Endodermal cell (in vitro differentiated cells): Measurements from ENCODE around the gene KCTD6. TPM values are rescaled to one million over a fixed set of nuclear protein-coding genes. Genes with fewer than 3 reads are reported as not detected.

Experiments
- DNase-seq: peaks from one replicate; pipeline ENCODE4 v3.0.0-alpha.2; 2017
- H3K27ac ChIP-seq: 2 replicates; pipeline ENCODE4 v1.5.1; 2013; ENCODE audit warnings: mild to moderate bottlenecking, low read depth, low read length, moderate library complexity
- H3K27me3 ChIP-seq: 2 replicates; pipeline ENCODE4 v1.6.1; 2013; ENCODE audit warnings: mild to moderate bottlenecking, low read length, moderate library complexity; ENCODE audit not compliant: insufficient read depth, control insufficient read depth, poor library complexity, severe bottlenecking
- H3K36me3 ChIP-seq: 2 replicates; pipeline ENCODE4 v1.7.0; 2013; ENCODE audit warnings: mild to moderate bottlenecking, low read length, moderate library complexity; ENCODE audit not compliant: control insufficient read depth, insufficient read depth
- H3K4me1 ChIP-seq: one replicate; pipeline ENCODE4 v1.7.0; 2013; ENCODE audit warnings: low read length; ENCODE audit not compliant: control insufficient read depth, insufficient read depth
- H3K4me3 ChIP-seq: 2 replicates; pipeline ENCODE4 v1.5.1; 2013; ENCODE audit warnings: mild to moderate bottlenecking, low read length, moderate library complexity
- H3K9ac ChIP-seq: 2 replicates; pipeline ENCODE4 v1.6.1; 2013; ENCODE audit warnings: mild to moderate bottlenecking, low read length, moderate library complexity; ENCODE audit not compliant: poor library complexity, severe bottlenecking; ENCODE audit errors: extremely low read depth
- H3K9me3 ChIP-seq: 2 replicates; pipeline ENCODE4 v1.6.1; 2013; ENCODE audit warnings: mild to moderate bottlenecking, low read length, moderate library complexity; ENCODE audit not compliant: control insufficient read depth
- H3K27ac Mint-ChIP-seq: 2 replicates; pipeline ENCODE4 v1.8.0; 2020; ENCODE audit warnings: mixed read lengths
- H3K27me3 Mint-ChIP-seq: 2 replicates; pipeline ENCODE4 v1.8.0; 2021; ENCODE audit warnings: mild to moderate bottlenecking, mixed read lengths; ENCODE audit not compliant: insufficient read depth
- H3K36me3 Mint-ChIP-seq: 2 replicates; pipeline ENCODE4 v1.8.0; 2020; ENCODE audit warnings: low read depth, mixed read lengths
- H3K4me1 Mint-ChIP-seq: 2 replicates; pipeline ENCODE4 v1.8.0; 2020; ENCODE audit warnings: mixed read lengths
- H3K4me3 Mint-ChIP-seq: 2 replicates; pipeline ENCODE4 v1.8.0; 2020; ENCODE audit warnings: mild to moderate bottlenecking, moderate library complexity, mixed read lengths
- H3K9me3 Mint-ChIP-seq: 2 replicates; pipeline ENCODE4 v1.8.0; 2020; ENCODE audit warnings: mild to moderate bottlenecking, mixed read lengths
- CTCF ChIP-seq: fragments of 200-600 bp; sonication (generic); conservative IDR thresholded peaks from 2 replicates; pipeline ENCODE4 v1.5.0; 2021; ENCODE audit warnings: antibody characterized with exemption, mild to moderate bottlenecking
- WGBS, 2 experiments: methylation state at CpG; one replicate each; pipeline versions ENCODE4 v1.1.5 to v1.1.7; 2013; ENCODE audit warnings: missing lambda C conversion rate in 2 of 2, mixed read lengths in 1 of 2; ENCODE audit not compliant: insufficient coverage in 1 of 2, insufficient read length in 1 of 2; 5-methylcytosine and 5-hydroxymethylcytosine counted together
- total RNA-seq, 2 donors: library from RNA; stranded (reverse); fragmentation: NEBNext Ultra II Directional in 1 of 2; extraction: Animal tissue kit (Norgen Biotek cat#: 25700) in 1 of 2; gene quantifications; 2 replicates in 1 of 2; 3 replicates in 1 of 2; pipeline ENCODE4 v1.2.1, GENCODE V29; 2021

The KCTD6 gene
- total RNA-seq, 2 donors from 2014 or later: 17.9 to 20.4 TPM

- H3K9ac ChIP-seq: no peak overlapping the region
- no peaks in the 10 kb centered on the region for H3K4me1 ChIP-seq
- Mint-ChIP-seq H3K9me3 (peaks cover 17% of the 10 kb centered on the region), H3K4me1 (peaks cover 10% of the 10 kb centered on the region), H3K27me3 (no peaks in the 10 kb centered on the region), H3K4me3 (no peak overlapping the region), H3K36me3 (peaks cover 3% of the 10 kb centered on the region), H3K27ac (no peak overlapping the region)
- no peak for DNase-seq
- no peaks in the 10 kb centered on the region for H3K36me3 ChIP-seq
- WGBS, 2 experiments: 95% methylated on average over 3 of the region's 3 CpGs; no CpG with 5 or more reads in 1 of the 2 experiments
- no peaks in the 10 kb centered on the region for H3K27me3 ChIP-seq
- H3K4me3 ChIP-seq: no peak overlapping the region
- TF ChIP-seq CTCF: no peak
- H3K27ac ChIP-seq: no peak overlapping the region
- H3K9me3 ChIP-seq: peaks cover 6% of the 10 kb centered on the region
Observed at GRCh38 chr3:58544541-58544940, 52.6 kb downstream of the KCTD6 start.

- no peak overlapping the region for H3K27ac ChIP-seq
- no peaks in the 10 kb centered on the region for H3K27me3 Mint-ChIP-seq
- no peak overlapping the region for H3K4me3 ChIP-seq
- no peaks in the 10 kb centered on the region for H3K36me3 ChIP-seq
- peaks cover 22% of the 10 kb centered on the region for H3K9me3 ChIP-seq
- 97 to 100% methylated on average over 2 to 4 of the region's 4 CpGs for WGBS, 2 experiments
- no peak overlapping the region for H3K9ac ChIP-seq
- DNase-seq: no peak
- H3K4me1 ChIP-seq: no peaks in the 10 kb centered on the region
- no peak overlapping the region for H3K27ac Mint-ChIP-seq
- no peaks in the 10 kb centered on the region for H3K27me3 ChIP-seq
- TF ChIP-seq CTCF: no peak
- H3K36me3 Mint-ChIP-seq: peaks cover 4% of the 10 kb centered on the region
- peaks cover 34% of the 10 kb centered on the region for H3K9me3 Mint-ChIP-seq
- H3K4me1 Mint-ChIP-seq: peaks cover 11% of the 10 kb centered on the region
- no peak overlapping the region for H3K4me3 Mint-ChIP-seq
Observed at GRCh38 chr3:58551636-58552180, 59.8 kb downstream of the KCTD6 start.

Other genes with a start within 250 kb of the KCTD6 start
- 10 to 100 TPM; 22.0 to 23.6 TPM for gene RPP14, start 185.9 kb upstream of the KCTD6 start, total RNA-seq
- 10 to 100 TPM; 10.5 to 13.7 TPM for gene HTD2, start 185.6 kb upstream of the KCTD6 start, total RNA-seq
- gene PXK, start 159.2 kb upstream of the KCTD6 start, total RNA-seq: 10 to 100 TPM; 16.0 to 22.0 TPM
- gene PDHB, start 58.3 kb upstream of the KCTD6 start, total RNA-seq: 100 to 1,000 TPM; 127 to 159 TPM
- gene ACOX2, start 45.1 kb downstream of the KCTD6 start, total RNA-seq: 1 to 10 TPM; 6.6 to 9.8 TPM
- not detected for gene FAM107A, start 85.3 kb downstream of the KCTD6 start, total RNA-seq
- gene FAM3D, start 174.7 kb downstream of the KCTD6 start, total RNA-seq: not detected